ENCODE data around the gene UGT1A10.
A peak's percentile ranks its signal among the peaks of the same experiment; 100 is the strongest.
"Not testable (repeated sequence)": the region's sequence is repeated elsewhere in the genome, so short reads cannot be mapped to it uniquely, and the experiment has no call there.

UGT1A10 gene

DNA sequence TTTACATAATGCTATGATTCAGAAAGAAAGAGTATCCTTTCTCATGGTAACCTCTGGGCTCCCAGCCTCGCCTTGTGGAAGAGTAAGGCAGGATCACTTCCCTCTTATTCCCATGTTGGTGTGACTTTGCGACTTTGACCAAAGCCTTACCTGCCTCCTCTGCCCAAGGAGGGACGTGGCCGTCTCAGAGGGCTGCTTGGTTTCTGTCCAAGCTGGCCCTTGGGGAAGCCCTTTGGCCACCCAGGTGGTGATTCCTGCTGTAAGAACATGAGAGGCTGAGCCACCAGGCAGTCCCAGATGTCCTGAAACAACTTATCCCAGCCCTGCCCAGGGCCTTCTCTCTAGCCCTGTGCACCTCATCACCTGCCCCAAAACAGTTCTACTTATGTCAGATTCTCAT is 62.5 kb downstream of the UGT1A10 start:
- no peak for DNase-seq

DNA sequence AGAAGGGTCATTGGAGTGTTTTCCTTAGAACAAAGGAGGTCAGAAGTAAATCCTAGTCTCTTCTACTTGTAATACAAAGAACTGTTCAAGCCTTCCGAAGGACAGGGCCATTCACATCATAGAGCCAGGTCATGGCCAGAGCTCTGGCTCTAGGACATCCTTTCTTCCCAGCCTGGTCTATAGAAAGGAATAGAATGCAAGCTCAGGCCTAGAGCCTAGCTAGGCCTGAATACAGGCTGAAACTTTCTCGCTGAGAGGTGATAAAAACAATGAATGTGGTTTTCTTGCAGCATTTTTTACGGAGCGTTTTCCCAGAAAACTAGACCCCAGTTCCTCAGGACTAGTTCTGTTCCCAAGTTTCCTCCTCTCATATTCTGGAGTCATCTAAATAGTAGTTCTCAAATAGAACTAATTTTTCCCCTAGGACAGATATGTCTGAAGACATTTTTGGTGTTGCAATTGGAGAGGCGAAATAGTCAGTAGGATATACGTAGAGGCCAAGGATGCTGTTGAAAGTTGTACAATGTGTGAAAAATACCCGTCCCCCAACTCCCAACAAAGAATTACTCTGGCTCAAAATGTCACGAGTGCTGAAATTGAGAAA is 63.3 kb downstream of the UGT1A10 start:
- no peak for DNase-seq

DNA sequence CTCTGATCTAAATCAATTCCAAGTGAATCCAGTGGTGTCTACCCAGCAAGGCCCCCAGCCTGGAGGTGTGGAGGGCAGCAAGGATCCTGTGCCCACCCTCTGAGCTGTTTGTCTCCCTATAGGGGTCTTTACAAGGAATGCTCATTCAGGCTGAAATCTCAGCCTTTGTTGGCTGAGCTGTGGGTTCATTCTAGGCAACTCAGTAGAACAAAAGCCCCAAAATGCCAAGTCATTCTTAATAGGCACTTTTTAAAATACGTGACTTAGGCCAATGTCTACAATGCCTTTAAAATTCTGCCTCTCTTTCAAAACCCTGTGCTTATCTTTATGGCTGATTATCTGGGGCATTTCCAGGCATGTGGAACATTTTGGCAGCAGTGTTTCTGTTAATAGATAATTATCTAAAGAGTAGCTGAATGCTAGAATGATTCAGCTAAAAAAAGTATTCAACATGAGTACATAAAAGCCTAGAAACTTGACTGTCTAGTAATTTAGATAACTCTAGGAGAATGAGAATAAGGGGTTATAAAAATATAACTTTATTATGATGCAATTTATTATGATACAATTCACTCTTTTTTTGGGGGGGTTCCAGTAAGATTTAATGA is 63.9 kb downstream of the UGT1A10 start:
- DNase-seq = no peak

DNA sequence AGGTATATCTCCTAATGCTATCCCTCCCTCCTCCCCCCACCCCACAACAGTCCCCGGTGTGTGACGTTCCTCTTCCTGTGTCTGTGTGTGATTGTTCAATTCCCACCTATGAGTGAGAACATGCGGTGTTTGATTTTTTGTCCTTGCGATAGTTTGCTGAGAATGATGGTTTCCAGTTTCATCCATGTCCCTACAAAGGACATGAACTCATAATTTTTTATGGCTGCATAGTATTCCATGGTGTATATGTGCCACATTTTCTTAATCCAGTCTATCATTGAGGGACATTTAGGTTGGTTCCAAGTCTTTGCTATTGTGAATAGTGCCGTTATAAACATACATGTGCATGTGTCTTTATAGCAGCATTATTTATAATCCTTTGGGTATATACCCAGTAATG is 64.6 kb downstream of the UGT1A10 start:
- DNase-seq = not testable (repeated sequence)

DNA sequence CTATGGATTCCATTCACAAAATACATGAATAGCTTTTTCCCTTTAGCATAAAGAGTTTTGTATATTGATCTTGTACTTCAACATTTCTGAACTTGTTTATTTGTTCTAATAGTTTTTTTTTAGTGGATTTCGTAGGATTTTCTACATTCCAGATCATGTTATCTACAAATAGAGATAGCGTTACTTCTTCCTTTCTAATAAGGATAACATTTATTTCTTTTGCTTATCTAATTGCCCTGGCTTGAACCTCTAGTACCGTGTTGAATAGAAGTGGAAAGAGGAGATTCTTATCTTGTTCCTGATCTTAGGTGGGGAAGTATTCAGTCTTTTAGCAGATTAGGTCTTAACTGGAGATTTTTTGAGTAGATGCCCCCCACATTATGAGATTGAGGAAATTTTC is 66.0 kb downstream of the UGT1A10 start:
- DNase-seq = no peak

DNA sequence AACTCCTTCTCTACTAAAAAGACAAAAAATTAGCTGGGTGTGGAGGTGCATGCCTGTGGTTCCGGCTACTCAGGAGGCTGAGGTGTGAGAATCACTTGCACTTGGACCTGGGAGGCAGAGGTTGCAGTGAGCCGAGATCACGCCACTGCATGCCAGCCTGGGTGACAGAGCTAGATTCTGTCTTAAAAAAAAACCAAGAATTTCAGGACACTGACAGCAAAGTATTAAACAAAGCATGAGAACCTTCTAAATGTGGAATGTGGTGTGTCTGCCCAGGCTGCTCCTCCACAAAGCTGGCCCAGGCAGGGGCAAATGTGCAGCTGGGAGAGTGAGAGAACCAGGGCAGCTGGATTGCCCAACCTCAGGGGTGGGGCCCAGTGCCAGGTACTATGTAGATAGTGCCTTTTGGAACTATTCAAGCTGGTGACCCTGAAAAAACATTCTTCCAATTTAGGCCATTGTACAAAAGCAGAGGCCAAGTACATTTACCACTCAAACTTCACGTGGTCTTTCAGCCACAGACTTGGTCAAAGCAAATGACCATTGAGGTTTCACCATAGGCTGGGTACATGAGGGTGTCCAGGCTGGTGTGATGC is 69.8 kb downstream of the UGT1A10 start:
- DNase-seq = no peak

DNA sequence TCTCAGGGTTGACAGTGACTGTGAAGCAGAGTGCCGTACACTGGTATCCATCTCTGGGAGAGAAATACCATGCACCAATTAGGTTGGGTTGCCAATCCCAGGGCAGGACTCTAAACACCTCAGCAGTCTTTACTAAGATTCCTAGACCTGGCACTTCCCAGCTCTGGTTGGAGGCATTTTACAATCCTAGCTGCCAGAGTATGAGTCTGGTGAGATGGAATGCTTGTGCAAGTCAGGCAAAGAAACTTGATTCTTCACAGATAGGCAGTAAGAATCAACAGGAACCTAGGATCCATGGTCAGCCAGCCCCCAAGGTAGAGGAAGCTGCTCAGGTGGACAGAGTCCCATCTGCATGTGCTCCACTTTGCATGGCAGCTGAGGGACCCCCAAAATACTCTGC is 70.5 kb downstream of the UGT1A10 start:
- no peak for DNase-seq

DNA sequence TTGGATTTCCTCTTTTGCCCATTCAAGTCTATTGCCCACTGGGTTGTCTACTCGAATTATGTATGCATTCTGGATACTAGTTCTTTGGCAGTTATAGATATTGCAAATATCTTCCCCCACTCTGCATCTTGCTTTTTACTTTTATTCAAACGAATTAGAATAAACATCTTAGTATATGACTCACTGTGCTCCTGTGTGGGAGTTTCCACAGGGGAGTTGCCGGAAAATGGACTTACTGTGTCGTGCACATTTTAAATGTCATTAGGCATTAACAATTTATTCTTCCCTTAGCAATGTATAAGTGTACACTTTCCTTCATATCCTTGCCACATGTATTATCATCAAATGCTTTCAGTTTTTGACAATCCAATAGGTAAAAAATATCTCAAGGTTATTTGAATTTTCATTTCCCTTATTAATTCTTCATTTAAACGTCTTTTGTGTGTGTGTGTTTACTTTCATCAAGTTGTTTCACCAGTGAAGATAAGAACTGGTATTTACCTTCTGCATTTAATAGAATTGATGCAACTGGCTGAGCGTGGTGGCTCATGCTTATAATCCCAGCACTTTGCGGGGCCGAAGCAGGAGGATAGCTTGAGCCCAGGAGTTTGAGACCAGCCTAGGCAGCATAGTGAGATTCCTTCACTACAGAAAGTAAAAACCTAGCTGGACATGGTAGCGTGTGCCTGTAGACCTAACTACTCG is 71.8 kb downstream of the UGT1A10 start:
- DNase-seq = no peak

DNA sequence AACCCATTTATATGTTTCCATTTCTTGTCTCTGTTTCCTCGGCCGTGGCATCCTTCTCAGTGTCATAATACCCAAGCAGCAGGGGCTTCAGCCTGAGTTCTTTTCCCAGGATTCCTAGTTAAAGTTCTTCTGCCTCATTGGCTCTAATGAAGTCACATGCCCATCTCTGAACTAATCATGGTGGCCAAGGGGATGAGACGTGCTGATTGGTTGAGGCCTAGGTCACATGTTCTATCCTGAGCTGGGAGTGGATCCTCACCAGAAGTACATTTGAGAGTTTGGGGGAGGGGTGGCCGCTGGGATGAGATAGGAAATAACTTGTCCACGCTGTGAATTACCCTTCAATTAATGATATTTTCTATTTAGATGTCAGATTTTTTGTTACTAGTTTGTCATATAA is 72.7 kb downstream of the UGT1A10 start:
- DNase-seq = no peak

DNA sequence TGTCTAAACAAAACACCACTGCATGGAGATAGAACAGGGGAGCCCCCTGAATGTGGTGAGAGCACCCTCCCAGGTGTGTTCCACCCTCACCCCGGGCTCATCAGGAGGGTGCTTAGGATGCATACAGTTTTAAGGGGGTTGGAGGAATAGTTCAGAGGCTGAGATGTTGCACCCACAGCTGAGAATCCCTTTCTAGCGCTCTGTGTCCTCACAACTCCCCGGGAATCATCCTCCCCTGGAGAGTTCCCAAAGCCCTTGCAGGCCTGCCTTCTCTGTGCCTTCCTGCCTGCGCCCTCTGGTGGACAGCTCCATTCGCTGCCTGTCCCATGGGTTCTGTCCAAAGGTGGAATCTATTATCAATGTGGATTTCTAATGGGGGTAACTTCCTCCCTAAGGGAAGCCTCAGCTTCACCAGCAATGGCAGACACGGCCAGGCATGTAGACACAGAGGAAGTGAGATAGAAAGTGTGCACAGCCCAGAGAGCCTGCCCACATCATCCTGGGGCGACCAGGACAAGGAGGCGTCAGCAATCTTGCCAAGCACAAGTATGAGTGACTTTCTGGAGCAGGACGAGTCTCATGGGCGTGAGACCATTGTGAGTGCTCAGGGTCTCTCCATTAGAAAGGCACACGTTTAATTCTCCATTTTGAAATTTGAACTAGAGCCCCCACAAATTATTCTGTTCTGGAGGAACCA is 75.2 kb downstream of the UGT1A10 start:
- DNase-seq = peak; percentile 70

DNA sequence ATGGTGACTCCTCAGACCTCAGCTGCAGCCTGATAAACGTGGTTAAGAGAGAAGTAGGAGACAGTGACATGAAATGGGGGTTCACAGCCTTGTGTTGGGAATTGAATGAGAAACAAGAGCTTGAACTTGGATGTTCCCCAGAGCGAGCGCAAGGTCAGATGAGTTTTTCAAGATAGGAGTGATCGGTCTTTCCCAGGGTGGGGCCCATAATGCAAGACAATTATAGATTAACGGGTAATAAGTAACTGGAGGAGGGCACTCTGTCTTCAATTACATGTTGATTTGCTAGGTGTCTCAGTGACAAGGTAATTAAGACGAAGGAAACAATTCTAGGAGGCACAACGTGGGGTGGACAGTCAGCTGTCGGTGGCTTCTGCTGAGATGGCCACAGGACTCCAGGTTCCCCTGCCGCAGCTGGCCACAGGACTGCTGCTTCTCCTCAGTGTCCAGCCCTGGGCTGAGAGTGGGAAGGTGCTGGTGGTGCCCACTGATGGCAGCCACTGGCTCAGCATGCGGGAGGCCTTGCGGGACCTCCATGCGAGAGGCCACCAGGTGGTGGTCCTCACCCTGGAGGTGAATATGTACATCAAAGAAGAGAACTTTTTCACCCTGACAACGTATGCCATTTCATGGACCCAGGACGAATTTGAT is 76.5 kb downstream of the UGT1A10 start, which contains the start of gene UGT1A5:
TSS of gene UGT1A5 (plus strand) at position 297 of the 651 bp plus-strand sequence. CDS start at position 382, 85 bp downstream.
- DNase-seq = no peak

DNA sequence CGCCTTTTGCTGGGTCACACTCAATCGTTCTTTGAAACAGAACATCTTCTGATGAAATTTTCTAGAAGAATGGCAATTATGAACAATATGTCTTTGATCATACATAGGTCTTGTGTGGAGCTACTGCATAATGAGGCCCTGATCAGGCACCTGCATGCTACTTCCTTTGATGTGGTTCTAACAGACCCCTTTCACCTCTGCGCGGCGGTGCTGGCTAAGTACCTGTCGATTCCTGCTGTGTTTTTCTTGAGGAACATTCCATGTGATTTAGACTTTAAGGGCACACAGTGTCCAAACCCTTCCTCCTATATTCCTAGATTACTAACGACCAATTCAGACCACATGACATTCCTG is 77.0 kb downstream of the UGT1A10 start:
- no peak for DNase-seq

DNA sequence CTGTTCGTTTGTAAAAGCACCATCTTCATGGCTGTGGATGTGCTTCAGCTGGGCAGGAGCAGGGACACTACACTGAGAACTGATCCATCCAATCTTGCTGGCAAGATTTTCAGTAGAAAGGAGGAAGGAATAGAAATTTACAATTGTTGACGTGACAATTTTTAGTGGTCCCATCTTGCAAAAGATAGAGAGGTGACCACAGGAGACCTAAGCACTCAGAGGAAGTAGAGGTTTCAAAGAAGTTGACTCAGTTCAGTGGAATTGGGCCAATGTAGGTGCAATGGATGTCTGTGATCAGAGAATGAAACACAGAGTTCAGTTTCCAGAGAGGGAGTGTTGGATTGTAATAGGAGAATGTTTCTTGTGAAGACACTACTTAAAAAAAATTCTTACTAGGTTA is 77.9 kb downstream of the UGT1A10 start:
- DNase-seq = no peak

DNA sequence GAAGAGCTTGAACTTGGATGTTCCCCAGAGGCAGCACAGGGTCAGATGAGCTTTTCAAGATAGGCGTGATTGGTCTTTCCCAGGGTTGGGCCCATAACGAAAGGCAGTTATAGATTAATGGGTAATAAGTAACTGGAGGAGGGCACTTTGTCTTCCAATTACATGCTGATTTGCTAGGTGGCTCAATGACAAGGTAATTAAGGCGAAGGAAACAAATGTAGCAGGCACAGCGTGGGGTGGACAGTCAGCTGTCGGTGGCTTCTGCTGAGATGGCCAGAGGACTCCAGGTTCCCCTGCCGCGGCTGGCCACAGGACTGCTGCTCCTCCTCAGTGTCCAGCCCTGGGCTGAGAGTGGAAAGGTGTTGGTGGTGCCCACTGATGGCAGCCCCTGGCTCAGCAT is 82.3 kb downstream of the UGT1A10 start, which contains the start of gene UGT1A4:
TSS of gene UGT1A4 (plus strand) at position 185 of the 400 bp plus-strand sequence. CDS start at position 270, 85 bp downstream.
- no peak for DNase-seq

DNA sequence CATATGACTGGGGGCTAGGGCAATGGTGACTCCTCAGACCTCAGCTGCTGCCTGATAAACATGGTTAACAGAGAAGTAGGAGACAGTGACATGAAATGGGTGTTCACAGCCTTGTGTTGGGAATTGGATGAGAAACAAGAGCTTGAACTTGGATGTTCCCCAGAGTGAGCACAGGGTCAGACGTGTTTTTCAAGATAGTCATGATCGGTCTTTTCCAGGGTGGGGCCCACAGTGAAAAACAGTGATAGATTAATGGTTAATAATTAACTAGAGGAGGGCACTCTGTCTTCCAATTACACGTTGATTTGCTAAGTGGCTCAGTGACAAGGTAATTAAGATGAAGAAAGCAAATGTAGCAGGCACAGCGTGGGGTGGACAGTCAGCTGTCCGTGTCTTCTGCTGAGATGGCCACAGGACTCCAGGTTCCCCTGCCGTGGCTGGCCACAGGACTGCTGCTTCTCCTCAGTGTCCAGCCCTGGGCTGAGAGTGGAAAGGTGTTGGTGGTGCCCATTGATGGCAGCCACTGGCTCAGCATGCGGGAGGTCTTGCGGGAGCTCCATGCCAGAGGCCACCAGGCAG is 92.6 kb downstream of the UGT1A10 start, which contains the start of gene UGT1A3:
TSS of gene UGT1A3 (plus strand) at position 320 of the 579 bp plus-strand sequence. CDS start at position 405, 85 bp downstream.
- DNase-seq = no peak

DNA sequence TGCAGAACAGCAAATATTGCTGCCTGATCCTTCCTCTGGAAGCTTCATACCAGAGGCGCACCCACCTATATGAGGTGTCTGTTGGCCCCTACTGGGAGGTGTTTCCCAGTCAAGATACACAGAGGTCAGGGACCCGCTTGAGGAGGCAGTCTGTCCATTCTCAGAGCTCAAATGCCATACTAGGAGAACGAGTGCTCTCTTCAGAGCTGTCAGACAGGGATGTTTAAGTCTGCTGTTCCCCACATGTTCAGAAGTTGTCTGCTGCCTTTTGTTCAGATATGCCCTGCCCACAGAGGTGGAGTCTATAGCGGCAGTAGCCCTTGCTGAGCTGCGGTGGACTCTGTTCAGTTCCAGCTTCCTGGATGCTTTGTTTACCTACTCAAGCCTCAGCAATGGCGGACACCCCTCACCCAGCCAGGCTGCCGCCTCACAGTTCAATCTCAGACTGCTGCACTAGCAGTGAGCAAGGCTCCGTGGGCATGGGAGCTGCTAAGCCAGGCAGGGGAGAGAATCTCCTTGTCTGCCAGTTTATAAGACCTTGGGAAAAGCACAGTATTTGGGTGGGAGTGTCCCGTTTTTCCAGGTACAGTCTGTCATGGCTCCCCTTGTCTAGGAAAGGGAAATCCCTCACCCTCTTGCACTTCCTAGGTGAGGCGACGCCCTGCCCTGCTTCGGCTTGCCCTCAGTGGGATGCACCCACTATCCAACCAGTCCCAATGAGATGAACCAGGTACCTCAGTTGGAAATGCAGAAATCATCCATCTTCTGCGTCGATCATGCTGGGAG is 100.8 kb downstream of the UGT1A10 start:
- DNase-seq = not testable (repeated sequence)

DNA sequence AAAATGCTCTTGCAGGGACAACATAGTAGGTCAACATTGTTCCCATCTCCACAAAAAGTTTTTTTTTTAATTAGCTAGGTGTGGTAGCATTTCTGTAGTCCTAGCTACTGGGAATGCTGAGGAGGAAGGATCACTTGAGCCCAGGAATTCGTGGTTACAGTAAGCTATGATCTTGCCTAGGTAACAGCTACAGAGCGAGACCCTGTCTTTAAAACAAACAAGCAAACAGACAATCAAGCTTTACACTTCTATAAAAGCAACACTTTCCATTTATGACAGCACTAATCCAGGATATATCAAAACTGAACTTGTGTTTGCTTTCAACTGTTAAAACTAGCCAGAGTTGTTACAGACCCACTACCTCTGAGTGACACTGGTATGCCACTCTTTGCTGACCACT is 104.6 kb downstream of the UGT1A10 start:
- DNase-seq = no peak

DNA sequence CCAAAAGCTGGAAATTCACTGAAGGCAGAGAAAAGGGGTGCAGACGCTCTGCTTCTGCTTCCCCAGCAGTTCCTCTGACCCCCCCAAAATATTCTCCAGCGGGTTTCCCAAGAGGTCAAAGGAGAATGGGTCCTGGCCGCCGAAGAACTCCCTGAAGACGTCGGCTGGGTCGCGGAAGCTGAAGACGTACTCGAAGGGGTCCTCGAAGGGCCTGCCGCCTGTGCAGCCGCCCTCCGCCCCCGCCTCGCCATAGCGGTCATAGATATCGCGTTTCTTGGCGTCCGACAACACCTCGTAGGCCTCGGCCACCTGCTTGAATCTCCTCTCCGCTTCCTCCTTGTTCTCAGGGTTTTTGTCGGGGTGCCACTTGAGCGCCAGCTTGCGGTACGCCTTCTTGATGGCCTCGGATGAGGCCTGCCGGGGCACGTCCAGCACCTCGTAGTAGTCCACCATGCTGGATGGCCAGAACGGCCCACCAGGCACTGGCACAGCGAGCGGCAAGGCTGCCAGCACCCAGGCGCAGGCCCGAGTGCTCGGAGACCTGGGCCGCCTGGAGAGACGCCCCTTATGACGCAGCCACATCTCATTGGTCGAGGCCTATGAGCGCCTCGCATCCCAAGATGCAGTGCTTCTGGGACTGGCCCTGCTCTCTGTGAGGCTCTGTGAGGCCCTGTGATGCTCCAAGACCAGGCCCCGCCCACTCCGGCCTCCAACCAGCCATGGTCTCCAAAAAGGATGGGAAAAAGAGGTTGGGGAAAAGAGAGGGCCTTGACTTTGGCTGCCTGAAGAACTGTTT is 107.4 kb downstream of the UGT1A10 start:
- no peak for DNase-seq

DNA sequence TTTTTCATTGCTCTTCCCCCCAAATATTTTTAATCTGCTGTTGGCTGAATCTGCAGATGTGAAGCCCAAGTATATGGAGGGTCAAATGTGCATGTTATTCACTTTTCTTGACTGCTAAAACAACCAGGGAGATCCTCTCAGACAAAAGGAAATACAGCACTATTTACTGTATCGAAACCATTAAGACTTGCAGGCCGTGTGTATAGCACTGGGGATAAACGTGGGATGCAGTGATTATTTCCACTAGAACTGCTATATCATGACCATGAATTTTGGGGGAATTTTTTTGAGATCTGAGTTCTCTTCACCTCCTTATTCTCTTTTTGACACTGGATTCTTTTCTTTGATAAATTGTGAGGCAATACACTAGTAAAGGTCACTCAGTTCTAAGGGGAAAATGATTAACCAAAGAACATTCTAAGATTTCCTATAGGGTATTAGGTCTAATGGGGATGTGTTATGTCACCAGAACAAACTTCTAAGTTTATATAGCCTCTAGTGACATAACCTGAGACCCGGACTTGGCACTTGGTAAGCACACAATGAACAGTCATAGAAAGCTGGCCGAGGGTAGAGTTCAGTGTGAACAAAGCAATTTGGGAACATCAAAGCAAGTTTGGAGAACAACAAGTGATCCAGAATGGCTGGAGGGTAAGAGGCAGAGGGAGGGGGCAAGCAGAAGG is 109.0 kb downstream of the UGT1A10 start:
- DNase-seq = no peak

DNA sequence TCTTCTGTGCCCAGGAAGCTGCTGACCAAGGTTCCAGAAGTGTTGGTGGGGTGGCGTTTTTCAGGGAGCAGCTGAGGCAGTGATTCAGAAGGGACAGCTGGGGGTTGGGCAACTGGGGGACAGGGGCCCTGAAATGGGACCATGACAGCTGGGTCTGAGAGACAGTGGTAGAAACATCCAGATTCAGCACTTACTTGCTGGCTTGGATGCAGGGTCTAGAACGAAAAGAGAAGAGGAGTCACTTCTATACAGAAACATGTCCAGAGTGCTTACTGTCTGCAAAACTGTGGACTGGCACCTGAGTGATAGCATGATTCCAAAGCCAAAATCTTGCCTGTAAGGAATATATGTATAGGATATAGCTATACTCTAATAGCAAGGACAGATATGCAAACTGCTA is 109.6 kb downstream of the UGT1A10 start:
- DNase-seq = not testable (repeated sequence)

Data from CD4-positive, alpha-beta T cell treated with Interleukin-17A for 4 hours (primary cell).